Fibroblast of lung (primary cell): ENCODE data around the gene LHFPL5. TPM values are rescaled to one million over a fixed set of nuclear protein-coding genes. Genes with fewer than 3 reads are reported as not detected.

Experiments
- DNase-seq, 2 donors: peaks; one replicate each; pipeline versions ENCODE4 v3.0.0 to v3.0.0-alpha.2; 2010; ENCODE audit warnings: low read depth in 2 of 2
- H2AFZ ChIP-seq: 2 replicates; pipeline ENCODE4 v1.5.1; 2012; ENCODE audit warnings: low read length, control low read depth, inconsistent platforms
- H3K27ac ChIP-seq: 2 replicates; pipeline ENCODE4 v1.5.1; 2011; ENCODE audit warnings: low read length, control low read depth; ENCODE audit not compliant: insufficient read depth
- H3K27me3 ChIP-seq: 2 replicates; pipeline ENCODE4 v1.5.1; 2011; ENCODE audit warnings: mild to moderate bottlenecking, low read length; ENCODE audit not compliant: control insufficient read depth, insufficient read depth
- H3K36me3 ChIP-seq: 2 replicates; pipeline ENCODE4 v1.5.1; 2011; ENCODE audit warnings: low read length; ENCODE audit not compliant: control insufficient read depth, insufficient read depth
- H3K4me1 ChIP-seq: 2 replicates; pipeline ENCODE4 v1.5.1; 2011; ENCODE audit warnings: low read length; ENCODE audit not compliant: control insufficient read depth, insufficient read depth; ENCODE audit errors: extremely low read depth
- H3K4me2 ChIP-seq: 2 replicates; pipeline ENCODE4 v1.5.1; 2011; ENCODE audit warnings: low read length, control low read depth; ENCODE audit not compliant: insufficient read depth; ENCODE audit errors: extremely low read depth
- H3K4me3 ChIP-seq, 4 experiments: fragments of 200-600 bp in 1 of 4; sonication (generic) in 1 of 4; replicated peaks in 1 of 4; 2 replicates each; pipeline ENCODE4 v1.5.1; 2011 to 2016; ENCODE audit warnings: low read length in 4 of 4, low read depth in 3 of 4, mild to moderate bottlenecking in 3 of 4, control low read depth in 2 of 4, inconsistent platforms in 1 of 4, mixed read lengths in 1 of 4; ENCODE audit not compliant: insufficient read depth in 1 of 4; ENCODE audit errors: control extremely low read depth in 1 of 4
- H3K79me2 ChIP-seq: 2 replicates; pipeline ENCODE4 v1.5.1; 2012; ENCODE audit warnings: mild to moderate bottlenecking, low read length, inconsistent platforms; ENCODE audit not compliant: control insufficient read depth, insufficient read depth
- H3K9ac ChIP-seq: 2 replicates; pipeline ENCODE4 v1.5.1; 2011; ENCODE audit warnings: mild to moderate bottlenecking, low read length, control low read depth; ENCODE audit not compliant: insufficient read depth
- H3K9me3 ChIP-seq: 2 replicates; pipeline ENCODE4 v1.5.1; 2012; ENCODE audit warnings: low read depth, low read length; ENCODE audit not compliant: control insufficient read depth, insufficient read depth
- H4K20me1 ChIP-seq: 2 replicates; pipeline ENCODE4 v1.5.1; 2011; ENCODE audit warnings: low read length; ENCODE audit not compliant: control insufficient read depth, insufficient read depth; ENCODE audit errors: extremely low read depth
- EZH2 ChIP-seq: IDR thresholded peaks from 2 replicates; pipeline ENCODE4 v1.5.1; 2012; ENCODE audit warnings: low read length, control low read depth, mild to moderate bottlenecking; ENCODE audit errors: missing control alignments
- polyA plus RNA-seq, 2 donors: library from polyadenylated mRNA; depleted of rRNA in 1 of 2; stranded (reverse) in 1 of 2; unstranded in 1 of 2; fragments of >200 nt; gene quantifications; 2 replicates each; pipeline ENCODE4 v1.2.1, GENCODE V29; 2011 to 2012; ENCODE audit warnings: missing spikeins in 1 of 2
- total RNA-seq: library from RNA; depleted of rRNA; stranded (reverse); fragments of >200 nt; gene quantifications from 2 replicates; pipeline ENCODE4 v1.2.1, GENCODE V29; 2014
- TF ChIP-seq, protein P1 (sequence below), 2 donors: IDR thresholded peaks in 1 of 2; conservative IDR thresholded peaks in 1 of 2; 1 replicate in 1 of 2; 2 replicates in 1 of 2; pipeline ENCODE4 v1.5.1; 2011 to 2012; ENCODE audit warnings: low read length in 2 of 2, control low read depth in 1 of 2, inconsistent platforms in 1 of 2, low read depth in 1 of 2, mild to moderate bottlenecking in 1 of 2

The LHFPL5 gene
- total and polyA plus RNA-seq, 2 donors (not counting 1 experiment from before 2014, with no cell fraction given) = not detected

DNA sequence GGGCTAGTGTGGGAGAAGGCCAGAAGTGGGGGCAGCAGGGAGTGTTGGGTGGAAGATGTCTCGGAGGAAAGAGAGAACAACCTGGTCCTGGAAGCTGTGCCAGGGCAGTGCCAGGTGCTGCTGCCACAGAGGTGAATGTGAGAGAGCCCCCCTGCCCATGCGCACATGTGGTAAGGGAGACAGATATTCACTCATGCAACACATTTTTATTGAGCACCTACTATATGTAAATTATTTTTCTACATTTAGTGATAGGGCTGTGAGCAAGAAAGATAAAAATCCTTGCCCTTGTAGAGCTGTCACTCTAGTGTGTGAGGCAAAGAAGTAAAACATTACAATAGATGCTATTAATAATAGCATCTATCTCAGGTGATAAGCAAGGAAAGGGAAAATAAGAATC, 23.9 kb upstream of the LHFPL5 start:
- no peaks in the 10 kb centered on the region for H3K36me3 ChIP-seq
- no peaks in the 10 kb centered on the region for H3K9me3 ChIP-seq
- no peak overlapping the region for H3K4me3 ChIP-seq
- H4K20me1 ChIP-seq = no peaks in the 10 kb centered on the region
- H2AFZ ChIP-seq = no peak overlapping the region
- no peak overlapping the region for H3K9ac ChIP-seq
- TF ChIP-seq, protein P1, sequence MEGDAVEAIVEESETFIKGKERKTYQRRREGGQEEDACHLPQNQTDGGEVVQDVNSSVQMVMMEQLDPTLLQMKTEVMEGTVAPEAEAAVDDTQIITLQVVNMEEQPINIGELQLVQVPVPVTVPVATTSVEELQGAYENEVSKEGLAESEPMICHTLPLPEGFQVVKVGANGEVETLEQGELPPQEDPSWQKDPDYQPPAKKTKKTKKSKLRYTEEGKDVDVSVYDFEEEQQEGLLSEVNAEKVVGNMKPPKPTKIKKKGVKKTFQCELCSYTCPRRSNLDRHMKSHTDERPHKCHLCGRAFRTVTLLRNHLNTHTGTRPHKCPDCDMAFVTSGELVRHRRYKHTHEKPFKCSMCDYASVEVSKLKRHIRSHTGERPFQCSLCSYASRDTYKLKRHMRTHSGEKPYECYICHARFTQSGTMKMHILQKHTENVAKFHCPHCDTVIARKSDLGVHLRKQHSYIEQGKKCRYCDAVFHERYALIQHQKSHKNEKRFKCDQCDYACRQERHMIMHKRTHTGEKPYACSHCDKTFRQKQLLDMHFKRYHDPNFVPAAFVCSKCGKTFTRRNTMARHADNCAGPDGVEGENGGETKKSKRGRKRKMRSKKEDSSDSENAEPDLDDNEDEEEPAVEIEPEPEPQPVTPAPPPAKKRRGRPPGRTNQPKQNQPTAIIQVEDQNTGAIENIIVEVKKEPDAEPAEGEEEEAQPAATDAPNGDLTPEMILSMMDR (conservative IDR thresholded peaks at IDR 0.05 in 1 of 2, IDR thresholded peaks at IDR 0.05 in 1 of 2; ENCODE audit: low read depth in 1 of 2, low read length in 2 of 2) = no peak
- no peak for TF ChIP-seq EZH2
- H3K27me3 ChIP-seq = peaks cover 12% of the 10 kb centered on the region
- no peaks in the 10 kb centered on the region for H3K79me2 ChIP-seq
- H3K4me2 ChIP-seq = no peak overlapping the region
- DNase-seq = no peak
- no peaks in the 10 kb centered on the region for H3K4me1 ChIP-seq
- H3K27ac ChIP-seq = no peak overlapping the region

DNA sequence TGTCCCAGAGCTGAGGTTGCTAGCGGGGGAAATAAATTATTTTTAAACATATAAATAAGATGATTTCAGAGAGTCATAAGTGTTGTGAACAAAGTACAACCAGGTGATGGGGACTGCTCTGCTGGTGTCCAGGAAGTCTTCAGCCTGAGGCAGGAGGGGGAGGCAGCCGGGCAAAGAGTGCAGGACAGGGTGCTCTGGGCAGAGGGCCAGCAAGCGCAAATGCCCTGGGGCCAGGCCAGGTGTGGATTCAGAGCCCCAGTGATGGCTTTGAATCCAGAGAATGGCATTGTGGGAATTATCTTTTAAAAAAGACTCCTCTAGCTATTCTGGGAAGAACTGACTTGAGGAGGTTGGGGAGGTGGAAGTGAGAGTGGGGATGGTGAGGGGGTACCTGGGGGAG, 22.7 kb upstream of the LHFPL5 start:
- no peak overlapping the region for H3K4me2 ChIP-seq
- H3K4me1 ChIP-seq = no peaks in the 10 kb centered on the region
- no peak overlapping the region for H2AFZ ChIP-seq
- DNase-seq = no peak
- H3K9ac ChIP-seq = no peak overlapping the region
- peaks cover 18% of the 10 kb centered on the region for H3K27me3 ChIP-seq
- TF ChIP-seq EZH2 = no peak
- TF ChIP-seq, protein P1 (conservative IDR thresholded peaks at IDR 0.05 in 1 of 2, IDR thresholded peaks at IDR 0.05 in 1 of 2; ENCODE audit: low read depth in 1 of 2, low read length in 2 of 2) = no peak
- H3K27ac ChIP-seq = no peak overlapping the region
- H3K79me2 ChIP-seq = no peaks in the 10 kb centered on the region
- no peak overlapping the region for H3K4me3 ChIP-seq
- H3K9me3 ChIP-seq = no peaks in the 10 kb centered on the region
- H3K36me3 ChIP-seq = no peaks in the 10 kb centered on the region
- no peaks in the 10 kb centered on the region for H4K20me1 ChIP-seq

DNA sequence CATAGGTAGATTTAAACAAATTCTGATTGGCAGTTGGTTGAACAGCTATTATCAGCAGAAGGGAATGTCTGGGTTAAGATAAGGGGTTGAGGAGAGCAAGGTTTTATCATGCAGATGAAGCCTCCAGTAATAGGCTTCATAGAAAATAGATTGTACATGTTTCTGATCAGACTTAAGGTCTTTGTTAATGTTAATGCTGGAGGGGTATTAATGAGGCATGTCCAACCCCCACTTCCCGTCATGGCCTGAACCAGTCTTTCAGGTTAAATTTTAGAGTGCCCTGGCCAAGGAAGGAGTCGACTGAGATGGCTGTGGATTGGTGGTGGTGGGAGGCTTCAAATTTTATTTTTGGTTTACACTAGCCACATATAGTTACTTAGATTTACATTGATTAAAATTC, 21.0 kb upstream of the LHFPL5 start:
- Histone ChIP-seq H3K27me3 (peaks cover 16% of the 10 kb centered on the region), H3K36me3 (no peaks in the 10 kb centered on the region), H3K4me2 (no peak overlapping the region), H3K4me3 (no peak overlapping the region), H3K27ac (no peak overlapping the region), H3K9ac (no peak overlapping the region), H3K4me1 (no peaks in the 10 kb centered on the region), H3K79me2 (no peaks in the 10 kb centered on the region), H3K9me3 (no peaks in the 10 kb centered on the region), H4K20me1 (no peaks in the 10 kb centered on the region), H2AFZ (no peak overlapping the region)
- TF ChIP-seq, protein P1 (conservative IDR thresholded peaks at IDR 0.05 in 1 of 2, IDR thresholded peaks at IDR 0.05 in 1 of 2; ENCODE audit: low read depth in 1 of 2, low read length in 2 of 2) = no peak
- no peak for TF ChIP-seq EZH2
- DNase-seq = no peak
